ENCODE measurements around the gene SYNE1.

- TF ChIP-seq CTCF (IDR thresholded peaks at IDR 0.05), result no peak
- no peak for TF ChIP-seq EZH2 (IDR thresholded peaks at IDR 0.05)
Measured at GRCh38 chr6:152273002-152273401, 364.2 kb downstream of the SYNE1 start.

Measured in neural progenitor cell (in vitro differentiated cells).